Tibial nerve (tissue), 3 donors: ENCODE measurements around the gene ZBTB43.

Experiments
- CTCF ChIP-seq, 5 experiments: fragments of 200-600 bp in 3 of 5; fragments of 450-650 bp in 2 of 5; sonication (generic) in 3 of 5; IDR thresholded peaks; one replicate each; pipeline ENCODE4 v1.5.1; 2016 to 2019; ENCODE audit warnings: antibody characterized with exemption in 5 of 5, mild to moderate bottlenecking in 3 of 5, moderate library complexity in 2 of 5
- POLR2A ChIP-seq, 2 donors: fragments of 450-650 bp; IDR thresholded peaks; one replicate each; pipeline ENCODE4 v1.6.1; 2017; ENCODE audit warnings: antibody characterized with exemption in 2 of 2, mild to moderate bottlenecking in 2 of 2, moderate library complexity in 2 of 2

- TF ChIP-seq CTCF (IDR thresholded peaks at IDR 0.05) (no peak), POLR2A (IDR thresholded peaks at IDR 0.05) (no peak)
These were observed 18.0 kb downstream of the ZBTB43 start for GRCh38 chr9:126822873-126823272.
